GM21381 (cell line): Measurements from ENCODE around the gene MED19.
A peak's percentile ranks its signal among the peaks of the same experiment; 100 is the strongest.
"Not testable (repeated sequence)": the region's sequence is repeated elsewhere in the genome, so short reads cannot be mapped to it uniquely, and the experiment has no call there.

ENCODE experiments used
- ATAC-seq: cut with Tn5 transposase; IDR thresholded peaks from one replicate; pipeline ENCODE4 v1.9.1; 2021; ENCODE audit warnings: mild to moderate bottlenecking, moderate library complexity; ENCODE audit not compliant: unreplicated experiment

MED19 gene

GRCh38 chr11:57705432-57705831, 6.6 kb downstream of the MED19 start:
- ATAC-seq = not testable (repeated sequence)

GRCh38 chr11:57704932-57705331, 7.1 kb downstream of the MED19 start:
- ATAC-seq = no peak

DNA sequence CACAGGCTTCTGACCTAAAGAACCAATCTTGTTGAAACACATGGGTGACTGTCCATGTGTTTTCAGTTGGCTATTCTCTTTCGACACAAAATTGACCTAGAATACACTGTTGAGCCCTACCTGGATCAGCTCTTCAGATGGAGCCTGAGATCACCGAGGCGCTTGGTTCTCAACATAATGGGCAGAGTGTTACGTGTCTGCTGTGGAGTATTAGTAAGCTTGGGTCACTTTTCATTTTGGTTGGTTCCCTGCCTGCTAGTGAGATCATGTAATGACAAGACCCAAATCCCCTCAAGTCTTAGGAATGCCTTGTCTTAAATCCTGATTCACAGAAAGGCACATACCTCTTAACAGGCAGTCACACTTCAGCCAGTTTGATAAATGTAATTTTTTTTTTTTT, 8.7 kb downstream of the MED19 start:
- no peak for ATAC-seq

DNA sequence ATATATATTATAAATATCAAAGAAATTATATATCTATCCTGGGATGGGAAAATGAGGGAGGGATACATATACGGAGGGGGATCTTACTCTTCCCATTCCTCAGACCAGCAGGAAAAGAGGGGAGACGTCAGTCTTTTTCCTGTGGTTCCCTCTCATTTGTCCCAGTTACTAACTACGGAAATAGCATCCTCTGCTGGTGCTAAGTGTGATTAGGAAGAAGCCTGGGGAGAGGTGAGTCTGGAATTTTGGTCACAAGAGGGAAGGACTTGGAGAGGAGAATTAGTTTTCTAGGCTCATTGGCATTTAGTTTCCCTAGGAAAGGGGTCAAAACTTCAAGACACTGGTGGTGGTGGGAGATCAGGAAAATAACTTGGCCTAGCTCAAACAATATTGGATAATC, 11.6 kb downstream of the MED19 start:
- ATAC-seq = no peak

- no peak for ATAC-seq
Measured at GRCh38 chr11:57699813-57700212, 12.2 kb downstream of the MED19 start.

GRCh38 chr11:57698843-57699365, 13.1 kb downstream of the MED19 start:
- ATAC-seq = no peak

- ATAC-seq = not testable (repeated sequence)
Measured at GRCh38 chr11:57690474-57690873, 21.5 kb downstream of the MED19 start.

DNA sequence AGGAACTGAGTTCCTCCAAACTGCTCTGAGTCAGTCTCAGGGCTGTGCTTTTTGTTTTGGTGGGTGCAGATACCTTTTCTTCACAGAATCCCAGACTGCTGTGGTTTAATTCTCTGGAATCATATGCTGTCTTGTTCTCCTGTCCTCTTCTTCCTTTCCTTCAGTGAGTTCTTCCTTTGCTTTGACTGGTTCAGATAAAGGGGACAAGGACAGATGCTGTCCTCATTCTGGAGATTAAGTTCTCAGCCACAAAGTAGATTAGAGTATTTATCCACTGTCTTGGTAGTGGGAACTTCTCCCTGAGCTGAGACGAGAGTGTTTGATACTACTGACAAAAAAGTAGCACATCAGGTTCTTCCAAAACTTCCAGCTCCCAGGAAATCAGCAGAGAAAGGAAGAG, 30.8 kb downstream of the MED19 start:
- ATAC-seq = no peak

GRCh38 chr11:57680552-57680874, 31.5 kb downstream of the MED19 start:
- peak; percentile 31 for ATAC-seq

- no peak for ATAC-seq
Measured at GRCh38 chr11:57679396-57679795, 32.6 kb downstream of the MED19 start.

GRCh38 chr11:57675176-57675941, 36.7 kb downstream of the MED19 start:
- no peak for ATAC-seq

- no peak for ATAC-seq
Measured at GRCh38 chr11:57674251-57674650, 37.8 kb downstream of the MED19 start.

DNA sequence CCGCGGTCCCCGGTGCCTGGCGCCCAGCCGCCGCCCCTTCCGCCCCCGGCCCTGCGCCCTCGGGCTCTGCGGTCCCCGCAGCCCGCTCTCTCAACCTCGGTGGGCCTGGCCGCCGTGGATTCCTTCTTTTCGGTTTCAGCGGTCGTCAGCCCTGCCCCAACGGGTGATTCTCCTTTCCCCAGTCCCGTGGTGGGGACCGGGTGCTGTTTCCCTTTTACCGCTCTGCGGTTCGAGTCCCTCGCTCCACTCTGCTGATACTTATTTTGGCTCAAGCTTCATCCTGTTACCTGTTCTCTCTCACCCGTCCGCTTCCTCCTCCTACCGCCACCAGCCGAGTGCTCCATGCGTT, 43.6 kb downstream of the MED19 start:
- peak; percentile 1 for ATAC-seq

DNA sequence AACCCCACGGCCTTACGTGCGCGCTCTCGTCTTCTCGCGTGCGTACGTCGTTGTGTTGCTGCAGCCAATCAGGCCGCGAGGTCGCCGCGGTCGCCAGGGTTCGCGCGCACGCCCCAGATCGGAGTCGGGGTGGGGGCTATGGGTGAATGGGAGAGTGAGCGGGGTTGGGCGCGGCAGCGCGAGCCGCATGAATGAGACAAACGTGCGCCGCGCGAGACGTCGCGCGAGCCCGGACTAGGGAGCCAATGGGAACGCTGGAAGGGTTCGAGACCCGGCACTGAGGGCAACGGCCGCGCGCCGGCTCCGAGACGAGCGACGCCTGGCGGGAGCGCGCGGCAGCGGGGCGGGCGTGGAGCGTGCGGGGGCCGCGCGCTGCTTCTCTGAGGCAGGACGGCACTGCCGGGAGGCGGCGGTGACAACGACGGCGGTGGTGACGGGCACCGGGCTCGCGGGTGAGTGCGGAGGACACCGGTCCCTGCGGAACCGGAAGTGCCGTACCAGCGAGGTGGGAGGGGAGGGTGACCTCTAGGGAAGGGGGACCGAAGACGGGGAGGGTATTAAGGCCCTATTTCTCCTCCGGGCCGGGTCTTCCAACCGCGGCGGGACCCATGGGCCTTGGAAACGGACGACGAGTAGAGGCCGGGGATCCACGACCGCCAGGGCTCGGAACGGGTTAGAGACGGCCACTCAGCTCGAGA, 44.1 kb downstream of the MED19 start, which contains the start of gene ZDHHC5:
TSS of gene ZDHHC5 (plus strand) at position 379 of the 698 bp plus-strand sequence. CDS start 4,977 bp downstream, outside the sequence.
- ATAC-seq = peak; percentile 80

- peak; percentile 67 for ATAC-seq
Measured at GRCh38 chr11:57667117-57667735, 44.8 kb downstream of the MED19 start.

DNA sequence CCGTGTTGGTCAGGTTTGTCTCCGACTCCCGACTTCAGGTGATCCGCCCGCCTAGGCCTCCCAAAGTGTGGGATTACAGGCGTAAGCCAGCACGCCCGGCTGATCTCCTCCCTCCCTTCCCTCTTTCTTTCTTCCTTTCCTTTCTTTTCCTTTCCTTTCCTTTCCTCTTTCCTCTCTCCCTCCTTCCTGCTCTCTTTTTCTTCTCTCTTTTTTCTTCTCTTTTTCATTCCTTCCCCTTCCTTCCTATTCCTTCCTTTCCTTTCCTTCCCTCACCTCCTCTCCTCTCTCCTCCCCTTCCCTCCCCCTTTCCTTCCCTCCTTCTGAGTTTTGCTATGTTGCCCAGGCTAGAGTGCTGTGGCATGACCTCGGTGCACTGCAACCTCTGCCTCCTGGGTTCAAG, 48.0 kb downstream of the MED19 start:
- no peak for ATAC-seq

DNA sequence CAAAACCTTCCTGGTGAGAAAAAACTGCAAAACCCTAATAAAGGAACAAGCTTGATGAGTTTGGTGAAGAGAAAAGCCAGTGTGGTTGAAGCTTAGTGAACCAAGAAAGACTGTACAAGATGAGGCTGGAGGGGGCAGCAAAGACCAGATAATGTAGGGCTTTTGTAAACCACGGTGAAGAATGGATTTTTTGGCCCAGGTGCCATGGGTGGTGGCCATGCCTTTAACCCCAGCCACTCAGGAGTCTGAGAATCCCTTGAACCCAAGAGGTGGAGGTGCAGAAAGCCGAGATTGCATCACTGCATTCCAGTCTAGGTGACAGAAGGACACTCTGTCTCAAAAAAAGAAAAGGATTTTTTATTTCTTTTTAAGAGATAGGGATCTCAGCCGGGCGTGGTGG, 49.1 kb downstream of the MED19 start:
- ATAC-seq = no peak

DNA sequence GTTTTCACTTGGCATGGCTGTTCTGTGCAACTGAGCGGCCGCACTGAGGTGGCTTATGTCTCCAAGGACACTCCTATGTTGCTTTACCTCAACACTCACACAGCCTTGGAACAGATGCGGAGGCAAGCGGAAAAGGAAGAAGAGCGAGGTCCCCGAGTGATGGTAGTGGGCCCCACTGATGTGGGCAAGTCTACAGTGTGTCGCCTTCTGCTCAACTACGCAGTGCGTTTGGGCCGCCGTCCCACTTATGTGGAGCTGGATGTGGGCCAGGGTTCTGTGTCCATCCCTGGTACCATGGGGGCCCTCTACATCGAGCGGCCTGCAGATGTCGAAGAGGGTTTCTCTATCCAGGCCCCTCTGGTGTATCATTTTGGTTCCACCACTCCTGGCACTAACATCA, 52.3 kb downstream of the MED19 start:
- no peak for ATAC-seq

- no peak for ATAC-seq
Measured at GRCh38 chr11:57658023-57658361, 54.0 kb downstream of the MED19 start.

GRCh38 chr11:57657194-57658022, 54.6 kb downstream of the MED19 start, which contains the start of gene CLP1:
TSS of gene CLP1 (plus strand) at chr11:57657762. CDS start at chr11:57659477, 1,715 bp downstream.
- peak; percentile 99 for ATAC-seq

DNA sequence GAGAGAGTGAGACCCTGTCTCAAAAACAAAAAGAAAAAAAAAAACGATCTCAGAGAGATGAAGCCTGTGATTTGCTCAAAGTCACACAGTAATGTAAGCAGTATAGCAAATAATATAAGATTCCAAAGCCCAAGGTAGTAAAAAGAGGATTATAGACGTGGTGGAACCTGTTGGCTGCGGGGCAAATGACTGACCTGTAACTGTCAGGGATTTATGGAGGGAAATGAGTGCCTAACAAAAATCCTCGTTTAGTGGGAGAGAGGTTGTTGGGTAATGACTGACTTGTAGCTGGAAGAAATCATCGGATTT, 55.2 kb downstream of the MED19 start:
- ATAC-seq = no peak
